Endothelial cell (in vitro differentiated cells): ENCODE measurements around the gene ATXN10. TPM values are rescaled to one million over a fixed set of nuclear protein-coding genes. Genes with fewer than 3 reads are reported as not detected.

Experiments
- DNase-seq: peaks from one replicate; pipeline ENCODE4 v3.0.0; 2021; ENCODE audit warnings: low spot score
- H3K27ac Mint-ChIP-seq: one replicate; pipeline ENCODE4 v1.8.0; 2021; ENCODE audit warnings: mixed read lengths, inconsistent platforms; ENCODE audit not compliant: unreplicated experiment
- H3K27me3 Mint-ChIP-seq: one replicate; pipeline ENCODE4 v1.8.0; 2021; ENCODE audit warnings: mild to moderate bottlenecking, moderate library complexity, mixed read lengths, inconsistent platforms; ENCODE audit not compliant: unreplicated experiment
- H3K36me3 Mint-ChIP-seq: one replicate; pipeline ENCODE4 v1.8.0; 2021; ENCODE audit warnings: mild to moderate bottlenecking, low read depth, mixed read lengths, inconsistent platforms; ENCODE audit not compliant: unreplicated experiment
- H3K4me1 Mint-ChIP-seq: one replicate; pipeline ENCODE4 v1.8.0; 2021; ENCODE audit warnings: mild to moderate bottlenecking, mixed read lengths, inconsistent platforms; ENCODE audit not compliant: unreplicated experiment
- H3K4me3 Mint-ChIP-seq: one replicate; pipeline ENCODE4 v1.8.0; 2021; ENCODE audit warnings: mild to moderate bottlenecking, mixed read lengths, inconsistent platforms; ENCODE audit not compliant: unreplicated experiment
- H3K9me3 Mint-ChIP-seq: one replicate; pipeline ENCODE4 v1.8.0; 2021; ENCODE audit warnings: mixed read lengths, inconsistent platforms; ENCODE audit not compliant: unreplicated experiment
- CTCF ChIP-seq: fragments of 200-600 bp; sonication (generic); IDR thresholded peaks from one replicate; pipeline ENCODE4 v1.5.0; 2021; ENCODE audit warnings: antibody characterized with exemption; ENCODE audit not compliant: unreplicated experiment
- total RNA-seq: library from RNA; stranded (reverse); fragmentation: NEBNext Ultra II Directional; extraction: Animal tissue kit (Norgen Biotek cat#: 25700); gene quantifications from one replicate; pipeline ENCODE4 v1.2.1, GENCODE V29; 2021; ENCODE audit not compliant: unreplicated experiment

The ATXN10 gene
- total RNA-seq, 1 donor from 2014 or later: 152 TPM

GRCh38 chr22:45768490-45768889 is 96.9 kb downstream of the ATXN10 start:
- no peak for TF ChIP-seq CTCF
- no peak overlapping the region for H3K4me3 Mint-ChIP-seq
- DNase-seq: no peak
- peaks cover 4% of the 10 kb centered on the region for H3K4me1 Mint-ChIP-seq
- H3K27me3 Mint-ChIP-seq: peaks cover 4% of the 10 kb centered on the region
- H3K36me3 Mint-ChIP-seq: peaks cover 12% of the 10 kb centered on the region
- H3K27ac Mint-ChIP-seq: no peak overlapping the region
- H3K9me3 Mint-ChIP-seq: no peaks in the 10 kb centered on the region

- peaks cover 1% of the 10 kb centered on the region for H3K27me3 Mint-ChIP-seq
- TF ChIP-seq CTCF: no peak
- no peak overlapping the region for H3K27ac Mint-ChIP-seq
- H3K4me3 Mint-ChIP-seq: no peak overlapping the region
- H3K4me1 Mint-ChIP-seq: peaks cover 4% of the 10 kb centered on the region
- peaks cover 12% of the 10 kb centered on the region for H3K36me3 Mint-ChIP-seq
- DNase-seq: no peak
- H3K9me3 Mint-ChIP-seq: no peaks in the 10 kb centered on the region
Observed at GRCh38 chr22:45769569-45770210, 98.1 kb downstream of the ATXN10 start.

- H3K27ac Mint-ChIP-seq: no peak overlapping the region
- H3K36me3 Mint-ChIP-seq: peaks cover 10% of the 10 kb centered on the region
- no peak overlapping the region for H3K4me3 Mint-ChIP-seq
- peaks cover 1% of the 10 kb centered on the region for H3K27me3 Mint-ChIP-seq
- no peaks in the 10 kb centered on the region for H3K9me3 Mint-ChIP-seq
- TF ChIP-seq CTCF: no peak
- peaks cover 4% of the 10 kb centered on the region for H3K4me1 Mint-ChIP-seq
- DNase-seq: no peak
Observed at GRCh38 chr22:45770506-45770905, 98.9 kb downstream of the ATXN10 start.

- no peaks in the 10 kb centered on the region for H3K9me3 Mint-ChIP-seq
- peaks cover 1% of the 10 kb centered on the region for H3K27me3 Mint-ChIP-seq
- DNase-seq: no peak
- H3K36me3 Mint-ChIP-seq: peaks cover 8% of the 10 kb centered on the region
- TF ChIP-seq CTCF: no peak
- no peak overlapping the region for H3K4me3 Mint-ChIP-seq
- no peak overlapping the region for H3K27ac Mint-ChIP-seq
- peaks cover 4% of the 10 kb centered on the region for H3K4me1 Mint-ChIP-seq
Observed at GRCh38 chr22:45771057-45771456, 99.4 kb downstream of the ATXN10 start.

- Mint-ChIP-seq H3K36me3 (peaks cover 8% of the 10 kb centered on the region), H3K4me1 (peaks cover 4% of the 10 kb centered on the region), H3K9me3 (no peaks in the 10 kb centered on the region), H3K27me3 (peaks cover 1% of the 10 kb centered on the region), H3K27ac (no peak overlapping the region), H3K4me3 (no peak overlapping the region)
- TF ChIP-seq CTCF: no peak
- no peak for DNase-seq
Observed at GRCh38 chr22:45771711-45772110, 100.1 kb downstream of the ATXN10 start.
